Fibroblast of gingiva (primary cell): ENCODE data around the gene DAP3.
"Not testable (repeated sequence)": the region's sequence is repeated elsewhere in the genome, so short reads cannot be mapped to it uniquely, and the experiment has no call there.

ENCODE experiments used
- DNase-seq: peaks from one replicate; pipeline ENCODE4 v3.0.0-alpha.2; 2011; ENCODE audit warnings: low read depth

The DAP3 gene

GRCh38 chr1:155689081-155689607 is at the start of gene DAP3:
Gene DAP3 (plus strand): TSS chr1:155689091. CDS start chr1:155709780, 20,689 bp downstream.
- not testable (repeated sequence) for DNase-seq

GRCh38 chr1:155640367-155640766 is 48.5 kb upstream of the DAP3 start:
- no peak for DNase-seq

- not testable (repeated sequence) for DNase-seq
Measured at GRCh38 chr1:155642559-155643180, 46.2 kb upstream of the DAP3 start.

GRCh38 chr1:155643230-155643629 is 45.7 kb upstream of the DAP3 start:
- no peak for DNase-seq

- no peak for DNase-seq
Measured at GRCh38 chr1:155645034-155645598, 43.8 kb upstream of the DAP3 start.

- no peak for DNase-seq
Measured at GRCh38 chr1:155645648-155646047, 43.2 kb upstream of the DAP3 start.

GRCh38 chr1:155646307-155646706 is 42.6 kb upstream of the DAP3 start:
- DNase-seq = peak; percentile 78

GRCh38 chr1:155648207-155649147 is 40.4 kb upstream of the DAP3 start:
- DNase-seq = peak; percentile 86

GRCh38 chr1:155649676-155650075 is 39.2 kb upstream of the DAP3 start:
- no peak for DNase-seq

- DNase-seq = peak; percentile 2
Measured at GRCh38 chr1:155650231-155650757, 38.6 kb upstream of the DAP3 start.

- DNase-seq = no peak
Measured at GRCh38 chr1:155651861-155652661, 36.8 kb upstream of the DAP3 start.

- DNase-seq = no peak
Measured at GRCh38 chr1:155652951-155653350, 35.9 kb upstream of the DAP3 start.

GRCh38 chr1:155657463-155657862 is 31.4 kb upstream of the DAP3 start:
- no peak for DNase-seq

GRCh38 chr1:155661239-155661638 is 27.7 kb upstream of the DAP3 start:
- not testable (repeated sequence) for DNase-seq

- no peak for DNase-seq
Measured at GRCh38 chr1:155669233-155670162, 19.4 kb upstream of the DAP3 start.

GRCh38 chr1:155671750-155672149 is 17.1 kb upstream of the DAP3 start:
- no peak for DNase-seq

GRCh38 chr1:155673003-155673402 is 15.9 kb upstream of the DAP3 start:
- no peak for DNase-seq

GRCh38 chr1:155678027-155678426 is 10.9 kb upstream of the DAP3 start:
- no peak for DNase-seq

- DNase-seq = not testable (repeated sequence)
Measured at GRCh38 chr1:155678992-155679391, 9.9 kb upstream of the DAP3 start.

- DNase-seq = no peak
Measured at GRCh38 chr1:155680531-155680930, 8.4 kb upstream of the DAP3 start.
